ENCODE measurements around the gene HNRNPD. TPM values are rescaled to one million over a fixed set of nuclear protein-coding genes. Genes with fewer than 3 reads are reported as not detected.
"Not testable (repeated sequence)": the region's sequence is repeated elsewhere in the genome, so short reads cannot be mapped to it uniquely, and the experiment has no call there.

Gene HNRNPD
- total RNA-seq, 3 donors from 2014 or later = 120 to 176 (median 172) TPM

DNA sequence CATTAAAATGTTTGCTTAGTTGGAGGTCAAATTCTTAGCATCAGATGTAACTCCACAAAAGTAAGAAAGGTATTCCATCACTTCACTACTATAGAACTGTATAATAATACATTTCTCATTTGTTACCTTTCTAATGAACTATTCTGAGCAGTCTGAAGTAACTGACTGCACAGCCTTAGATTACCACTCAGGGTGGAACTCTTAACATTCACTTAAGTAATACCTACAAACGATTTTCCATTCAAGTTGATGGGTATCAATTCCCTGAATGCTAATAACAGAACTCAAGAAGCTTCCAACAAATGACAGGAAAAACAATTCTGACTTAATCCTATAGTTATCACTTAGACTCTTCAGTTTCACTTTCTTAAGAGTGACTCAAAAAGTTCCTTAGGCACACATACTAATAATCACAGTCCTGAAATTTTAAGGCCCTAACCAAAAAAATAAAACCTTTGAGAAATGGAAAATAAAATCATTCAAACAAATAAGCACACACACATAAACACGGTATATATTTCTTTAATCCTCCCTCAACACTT is 20.9 kb downstream of the HNRNPD start:
- Histone ChIP-seq H3K36me3 (ENCODE audit: low read depth) (peaks cover 10% of the 10 kb centered on the region), H3K9me3 (no peaks in the 10 kb centered on the region), H3K4me1 (ENCODE audit: low read depth) (no peaks in the 10 kb centered on the region), H3K4me3 (no peak overlapping the region)
- DNase-seq = no peak
- no peak for ATAC-seq
- intact Hi-C loops (cut with DNase I, micrococcal nuclease) = no loop called here
- TF ChIP-seq, protein P1, sequence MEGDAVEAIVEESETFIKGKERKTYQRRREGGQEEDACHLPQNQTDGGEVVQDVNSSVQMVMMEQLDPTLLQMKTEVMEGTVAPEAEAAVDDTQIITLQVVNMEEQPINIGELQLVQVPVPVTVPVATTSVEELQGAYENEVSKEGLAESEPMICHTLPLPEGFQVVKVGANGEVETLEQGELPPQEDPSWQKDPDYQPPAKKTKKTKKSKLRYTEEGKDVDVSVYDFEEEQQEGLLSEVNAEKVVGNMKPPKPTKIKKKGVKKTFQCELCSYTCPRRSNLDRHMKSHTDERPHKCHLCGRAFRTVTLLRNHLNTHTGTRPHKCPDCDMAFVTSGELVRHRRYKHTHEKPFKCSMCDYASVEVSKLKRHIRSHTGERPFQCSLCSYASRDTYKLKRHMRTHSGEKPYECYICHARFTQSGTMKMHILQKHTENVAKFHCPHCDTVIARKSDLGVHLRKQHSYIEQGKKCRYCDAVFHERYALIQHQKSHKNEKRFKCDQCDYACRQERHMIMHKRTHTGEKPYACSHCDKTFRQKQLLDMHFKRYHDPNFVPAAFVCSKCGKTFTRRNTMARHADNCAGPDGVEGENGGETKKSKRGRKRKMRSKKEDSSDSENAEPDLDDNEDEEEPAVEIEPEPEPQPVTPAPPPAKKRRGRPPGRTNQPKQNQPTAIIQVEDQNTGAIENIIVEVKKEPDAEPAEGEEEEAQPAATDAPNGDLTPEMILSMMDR (IDR thresholded peaks at IDR 0.05) = no peak

DNA sequence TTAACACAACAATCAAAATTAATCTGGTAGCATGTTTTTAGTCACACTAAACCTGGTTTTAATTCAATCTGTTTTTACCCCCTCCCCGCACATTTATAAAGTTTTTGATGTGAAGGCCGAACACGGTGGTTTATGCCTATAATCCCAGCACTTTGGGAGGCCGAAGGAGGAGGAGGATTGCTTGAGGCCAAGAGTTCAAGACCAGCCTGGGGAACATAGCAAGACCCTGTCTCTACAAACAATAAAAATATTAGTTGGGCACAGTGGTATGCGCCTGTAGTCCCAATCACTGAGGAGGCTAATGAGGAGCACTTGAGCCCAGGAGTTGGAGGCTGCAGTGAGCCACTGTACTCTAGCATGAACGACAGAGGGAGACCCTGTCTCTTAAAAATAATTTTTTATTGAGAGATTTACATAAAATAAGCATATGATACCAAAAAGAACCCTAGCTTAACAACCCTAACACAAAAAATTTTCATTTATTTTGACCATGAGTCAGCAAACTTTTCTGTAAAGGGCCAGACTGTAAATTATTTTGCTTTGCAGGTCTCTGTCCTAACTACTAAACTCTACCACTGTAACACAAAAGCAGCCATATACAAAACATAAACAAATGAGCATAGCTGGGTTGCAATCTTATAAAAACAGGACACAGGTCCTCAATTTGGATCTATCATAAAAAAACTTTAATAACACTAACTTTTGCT is 21.5 kb downstream of the HNRNPD start:
- DNase-seq (no peak), ATAC-seq (no peak)
- Histone ChIP-seq H3K9me3 (no peaks in the 10 kb centered on the region), H3K4me1 (ENCODE audit: low read depth) (no peaks in the 10 kb centered on the region), H3K36me3 (ENCODE audit: low read depth) (peaks cover 10% of the 10 kb centered on the region), H3K4me3 (no peak overlapping the region)
- intact Hi-C loops (cut with DNase I, micrococcal nuclease) = no loop called here
- TF ChIP-seq, protein P1 (IDR thresholded peaks at IDR 0.05) = no peak

DNA sequence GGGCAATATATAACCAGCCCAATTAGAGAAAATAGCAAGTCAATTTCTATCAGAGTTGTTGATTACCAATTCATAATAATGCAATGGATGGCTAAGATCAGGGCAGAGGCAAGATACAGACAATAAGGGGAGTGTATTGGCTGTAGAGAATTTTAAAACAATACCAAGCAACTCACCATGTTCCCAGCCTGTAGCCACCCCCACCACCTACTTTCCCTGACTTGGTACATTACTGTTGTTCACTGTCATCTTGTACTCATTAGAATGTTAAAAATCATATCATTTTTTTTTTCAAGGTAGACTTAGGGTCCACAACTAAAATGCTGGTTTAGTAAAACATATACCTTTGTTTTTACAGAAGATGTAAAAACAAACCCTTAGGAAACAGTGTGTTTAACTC is 27.7 kb downstream of the HNRNPD start:
- intact Hi-C loops (cut with DNase I, micrococcal nuclease) = no loop called here
- no peak for ATAC-seq

DNA sequence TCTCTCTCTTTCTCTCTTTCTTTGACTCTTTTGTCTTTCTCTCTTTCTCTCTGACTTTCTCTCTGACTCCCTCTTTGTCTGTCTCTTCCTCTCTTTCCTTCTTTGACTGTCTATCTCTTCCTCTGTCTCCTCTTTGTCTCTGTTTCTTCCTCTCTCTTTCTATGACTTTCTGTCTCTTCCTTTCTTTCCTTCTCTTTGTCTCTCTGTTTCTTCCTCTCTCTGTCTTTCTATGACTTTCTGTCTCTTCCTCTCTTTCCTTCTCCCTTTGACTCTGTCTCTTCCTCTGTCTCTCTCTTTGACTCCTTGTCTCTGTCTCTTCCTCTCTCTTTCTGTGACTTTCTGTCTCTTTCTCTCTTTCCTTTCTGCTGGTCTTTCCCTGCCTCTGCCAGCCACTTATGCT is 38.7 kb downstream of the HNRNPD start:
- H3K9me3 ChIP-seq = no peaks in the 10 kb centered on the region
- intact Hi-C loops (cut with DNase I, micrococcal nuclease) = no loop called here
- ATAC-seq (no peak), DNase-seq (no peak)
- TF ChIP-seq, protein P1 (IDR thresholded peaks at IDR 0.05) = no peak
- H3K4me3 ChIP-seq = no peak overlapping the region
- no peaks in the 10 kb centered on the region for H3K36me3 ChIP-seq (ENCODE audit: low read depth)
- H3K4me1 ChIP-seq (ENCODE audit: low read depth) = no peaks in the 10 kb centered on the region

More for the DNA sequence above, 27.7 kb downstream of the HNRNPD start:
- DNase-seq = no peak
- TF ChIP-seq, protein P1 (IDR thresholded peaks at IDR 0.05) = no peak
- Histone ChIP-seq H3K4me3 (no peak overlapping the region), H3K36me3 (ENCODE audit: low read depth) (no peaks in the 10 kb centered on the region), H3K9me3 (no peaks in the 10 kb centered on the region), H3K4me1 (ENCODE audit: low read depth) (no peaks in the 10 kb centered on the region)

DNA sequence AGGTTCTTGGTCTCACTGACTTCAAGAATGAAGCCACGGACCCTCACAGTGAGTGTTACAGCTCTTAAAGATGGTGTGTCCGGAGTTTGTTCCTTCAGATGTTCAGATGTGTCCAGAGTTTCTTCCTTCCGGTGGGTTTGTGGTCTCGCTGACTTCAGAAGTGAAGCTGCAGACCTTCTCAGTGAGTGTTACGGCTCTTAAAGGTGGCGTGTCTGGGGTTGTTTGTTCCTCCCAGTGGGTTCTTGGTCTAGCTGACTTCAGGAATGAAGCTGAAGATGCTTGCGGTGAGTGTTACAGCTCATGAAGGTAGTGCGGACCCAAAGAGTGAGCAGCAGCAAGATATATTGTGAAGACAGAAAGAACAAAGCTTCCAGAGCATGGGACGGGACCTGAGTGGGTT is 40.1 kb downstream of the HNRNPD start:
- H3K4me3 ChIP-seq; H3K9me3 ChIP-seq; ATAC-seq; H3K36me3 ChIP-seq (ENCODE audit: low read depth); H3K4me1 ChIP-seq (ENCODE audit: low read depth); DNase-seq; intact Hi-C loops (cut with DNase I, micrococcal nuclease): not testable (repeated sequence)

DNA sequence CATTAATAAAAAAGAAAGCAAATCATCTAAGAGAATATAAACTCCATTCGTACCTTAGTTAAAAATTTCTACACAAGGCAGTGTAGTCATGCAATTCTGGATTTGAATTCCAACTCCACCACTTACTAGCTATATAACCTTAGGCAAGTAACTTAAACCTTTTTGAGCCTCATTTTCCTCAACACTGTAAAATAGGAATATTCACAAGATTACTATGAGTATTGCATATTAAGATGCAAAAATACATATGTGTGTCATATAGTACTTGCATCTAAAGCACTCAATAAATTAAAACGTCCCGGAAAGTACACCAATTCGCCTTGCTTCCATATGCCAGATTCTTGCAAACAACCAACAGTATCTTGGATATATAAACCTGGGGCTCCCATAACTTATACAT is 42.0 kb downstream of the HNRNPD start:
- intact Hi-C loops (cut with DNase I, micrococcal nuclease) = no loop called here
- DNase-seq (no peak), ATAC-seq (no peak)
- TF ChIP-seq, protein P1 (IDR thresholded peaks at IDR 0.05) = no peak
- no peak overlapping the region for H3K4me3 ChIP-seq
- no peaks in the 10 kb centered on the region for H3K36me3 ChIP-seq (ENCODE audit: low read depth)
- H3K9me3 ChIP-seq = no peaks in the 10 kb centered on the region
- no peaks in the 10 kb centered on the region for H3K4me1 ChIP-seq (ENCODE audit: low read depth)
